ENCODE data around the gene ZDHHC13. TPM values are rescaled to one million over a fixed set of nuclear protein-coding genes. Genes with fewer than 3 reads are reported as not detected.

The ZDHHC13 gene
- total RNA-seq, 8 experiments from 2014 or later: 7.5 to 22.3 (median 17.4) TPM

DNA sequence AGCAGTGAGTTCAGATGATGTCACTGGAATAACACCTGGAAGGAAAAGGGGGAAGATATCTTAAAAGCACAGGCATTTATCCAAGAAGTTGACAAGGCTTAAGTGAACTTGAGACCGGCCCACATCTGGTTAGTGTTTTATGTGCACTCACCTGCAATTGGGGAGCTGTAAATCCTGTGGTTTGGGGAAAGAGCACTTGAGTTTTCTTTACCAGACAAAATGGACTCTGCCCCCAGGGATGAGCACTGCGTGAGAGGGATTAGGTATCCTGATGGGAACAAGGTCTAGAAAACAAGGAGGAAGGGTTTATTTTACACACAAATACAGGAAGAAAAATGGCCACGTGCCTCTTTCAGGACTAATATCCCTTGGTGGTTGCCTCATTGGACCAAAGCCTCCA, 108.6 kb downstream of the ZDHHC13 start:
- Histone ChIP-seq H3K4me3 (no peak overlapping the region), H3K27ac (no peak overlapping the region), H3K4me1 (replicated peaks in 1 of 2) (no peaks in the 10 kb centered on the region)
- 40 to 100% (median 100%) methylated on average over 1 to 3 of the region's 3 CpGs; no CpG with 5 or more reads in 5 of the 10 experiments for WGBS, 10 experiments
- in situ Hi-C loops (cut with MboI; ENCODE audit: low pct_unique_long_range_greater_than_20kb in 2 of 9, low sequenced_read_pairs in 9 of 9, unreplicated experiment in 9 of 9): loop anchor here in 1 of 9 experiments (25.0 kb wide), 1 partner anchor 163 kb away; the partner anchor contains the start of gene MRGPRX2
- no peak for ATAC-seq (replicated peaks in 6 of 8)

Other genes with a start within 250 kb of the ZDHHC13 start
- gene MRGPRX1, start 177.8 kb upstream of the ZDHHC13 start, total RNA-seq: under 1 TPM in 2 of 8 experiments, not detected in 6; 0.18 to 0.57 TPM
- under 1 TPM in 1 of 8 experiments, not detected in 7; 0.38 TPM for gene MRGPRX2, start 56.5 kb upstream of the ZDHHC13 start, total RNA-seq
- under 1 TPM in 2 of 8 experiments, not detected in 6; 0.32 to 0.71 TPM for gene CSRP3, start 84.8 kb downstream of the ZDHHC13 start, total RNA-seq
- 1 to 10 TPM in 4 of 8 experiments, under 1 TPM in 3, not detected in 1; 0.11 to 6.9 (median 1.1) TPM for gene E2F8, start 123.8 kb downstream of the ZDHHC13 start, total RNA-seq

All from motor neuron (in vitro differentiated cells).